Neuronal stem cell (in vitro differentiated cells): ENCODE data around the gene TMA7B.

Experiments
- DNase-seq: peaks from one replicate; pipeline ENCODE4 v3.0.0-alpha.2; 2013; ENCODE audit warnings: low spot score
- H2AFZ ChIP-seq: one replicate; pipeline ENCODE4 v1.6.1; 2013; ENCODE audit warnings: mild to moderate bottlenecking, low read length, inconsistent platforms
- H2AK5ac ChIP-seq: 2 replicates; pipeline ENCODE4 v1.6.1; 2013; ENCODE audit warnings: low read depth, mild to moderate bottlenecking, inconsistent platforms, low read length, moderate library complexity, mixed read lengths
- H2BK120ac ChIP-seq: 2 replicates; pipeline ENCODE4 v1.6.1; 2013; ENCODE audit warnings: low read depth, mild to moderate bottlenecking, inconsistent platforms, low read length, moderate library complexity, mixed read lengths
- H2BK12ac ChIP-seq: one replicate; pipeline ENCODE4 v1.6.1; 2013; ENCODE audit warnings: low read length, inconsistent platforms
- H2BK15ac ChIP-seq: 2 replicates; pipeline ENCODE4 v1.6.1; 2013; ENCODE audit warnings: mild to moderate bottlenecking, low read length, inconsistent platforms, mixed read lengths
- H2BK5ac ChIP-seq: one replicate; pipeline ENCODE4 v1.6.1; 2013; ENCODE audit warnings: inconsistent platforms, mild to moderate bottlenecking, low read length, moderate library complexity
- H3K14ac ChIP-seq: one replicate; pipeline ENCODE4 v1.6.1; 2013; ENCODE audit warnings: low read length, inconsistent platforms
- H3K18ac ChIP-seq: 2 replicates; pipeline ENCODE4 v1.6.1; 2013; ENCODE audit warnings: low read length, inconsistent platforms
- H3K23ac ChIP-seq: 2 replicates; pipeline ENCODE4 v1.6.1; 2013; ENCODE audit warnings: low read depth, mild to moderate bottlenecking, mixed read lengths, low read length, inconsistent platforms; ENCODE audit not compliant: poor library complexity
- H3K27ac ChIP-seq: replicated peaks from 3 replicates; pipeline ENCODE4 v1.5.1; 2013; ENCODE audit warnings: low read length, inconsistent platforms
- H3K27me3 ChIP-seq, 3 experiments: 2 replicates each; pipeline ENCODE4 v1.6.1; 2013; ENCODE audit warnings: low read length in 3 of 3, mild to moderate bottlenecking in 2 of 3, inconsistent platforms in 1 of 3, low read depth in 1 of 3, mixed read lengths in 1 of 3, moderate library complexity in 1 of 3; ENCODE audit not compliant: control insufficient read depth in 3 of 3, insufficient read depth in 3 of 3
- H3K36me3 ChIP-seq, 2 donors: replicated peaks in 1 of 2; 2 replicates each; pipeline ENCODE4 v1.6.1; 2013; ENCODE audit warnings: low read length in 2 of 2; ENCODE audit not compliant: control insufficient read depth in 2 of 2, insufficient read depth in 2 of 2
- H3K4ac ChIP-seq: 2 replicates; pipeline ENCODE4 v1.6.1; 2013; ENCODE audit warnings: inconsistent platforms, mild to moderate bottlenecking, low read length, moderate library complexity
- H3K4me1 ChIP-seq, 2 donors: 1 replicate in 1 of 2; 2 replicates in 1 of 2; pipeline ENCODE4 v1.6.1; 2013; ENCODE audit warnings: low read length in 2 of 2, low read depth in 1 of 2; ENCODE audit not compliant: control insufficient read depth in 2 of 2, insufficient read depth in 1 of 2
- H3K4me2 ChIP-seq: one replicate; pipeline ENCODE4 v1.6.1; 2013; ENCODE audit warnings: mild to moderate bottlenecking, low read length, inconsistent platforms; ENCODE audit not compliant: insufficient read depth, poor library complexity, severe bottlenecking
- H3K4me3 ChIP-seq, 2 donors: 2 replicates each; pipeline ENCODE4 v1.5.1; 2013; ENCODE audit warnings: low read length in 2 of 2, mild to moderate bottlenecking in 2 of 2, inconsistent platforms in 1 of 2, moderate library complexity in 1 of 2
- H3K79me1 ChIP-seq: one replicate; pipeline ENCODE4 v1.6.1; 2013; ENCODE audit warnings: low read depth, mild to moderate bottlenecking, inconsistent platforms, low read length, moderate library complexity
- H3K9ac ChIP-seq: one replicate; pipeline ENCODE4 v1.6.1; 2013; ENCODE audit warnings: mild to moderate bottlenecking, low read depth, low read length, inconsistent platforms; ENCODE audit not compliant: poor library complexity
- H3K9me3 ChIP-seq, 2 donors: replicated peaks in 1 of 2; 2 replicates each; pipeline versions ENCODE3 to v1.6.1; 2013; ENCODE audit warnings: low read length in 2 of 2, mild to moderate bottlenecking in 2 of 2, inconsistent platforms in 1 of 2, low read depth in 1 of 2, mixed read lengths in 1 of 2, moderate library complexity in 1 of 2; ENCODE audit not compliant: control insufficient read depth in 2 of 2, insufficient read depth in 1 of 2
- H4K8ac ChIP-seq: one replicate; pipeline ENCODE4 v1.6.1; 2013; ENCODE audit warnings: low read depth, mild to moderate bottlenecking, inconsistent platforms, low read length, moderate library complexity
- H4K91ac ChIP-seq: one replicate; pipeline ENCODE4 v1.6.1; 2013; ENCODE audit warnings: low read length, low read depth, mild to moderate bottlenecking, inconsistent platforms; ENCODE audit not compliant: poor library complexity
- WGBS, 2 donors: extraction: QIAGEN DNeasy Blood & Tissue Kit; methylation state at CpG; one replicate each; pipeline ENCODE4 v1.1.7; 2013; ENCODE audit warnings: missing lambda C conversion rate in 2 of 2, mixed read lengths in 1 of 2; ENCODE audit not compliant: insufficient read length in 2 of 2, insufficient replicate concordance in 1 of 2; ENCODE audit errors: extremely low coverage in 2 of 2; 5-methylcytosine and 5-hydroxymethylcytosine counted together

Gene TMA7B

GRCh38 chr22:39917776-39918495, 42.3 kb upstream of the TMA7B start:
- Histone ChIP-seq H3K4ac (no peak overlapping the region), H3K14ac (no peak overlapping the region), H3K9ac (no peak overlapping the region), H3K18ac (no peak overlapping the region), H3K27ac (no peak overlapping the region), H2BK12ac (no peak overlapping the region), H3K4me1 (peaks cover 0 to 16% of the 10 kb centered on the region in 2 donors), H2AFZ (no peak overlapping the region), H3K36me3 (no peaks in the 10 kb centered on the region), H2BK15ac (no peak overlapping the region), H2AK5ac (no peak overlapping the region), H4K8ac (no peak overlapping the region), H3K27me3 (peaks cover 0 to 3% (median 0%) of the 10 kb centered on the region in 3 experiments), H3K79me1 (no peaks in the 10 kb centered on the region), H4K91ac (no peak overlapping the region), H3K4me2 (no peak overlapping the region), H3K4me3 (no peak overlapping the region), H2BK120ac (no peak overlapping the region), H3K23ac (no peak overlapping the region), H2BK5ac (no peak overlapping the region), H3K9me3 (no peaks in the 10 kb centered on the region)
- no CpG with 5 or more reads among the region's 12 CpGs for WGBS, 2 donors
- DNase-seq = no peak

GRCh38 chr22:39920134-39920743, 40.0 kb upstream of the TMA7B start:
- Histone ChIP-seq H3K4ac (no peak overlapping the region), H4K91ac (no peak overlapping the region), H3K9me3 (no peaks in the 10 kb centered on the region), H2BK12ac (no peak overlapping the region), H2BK5ac (no peak overlapping the region), H3K27ac (no peak overlapping the region), H2BK15ac (no peak overlapping the region), H3K27me3 (no peaks in the 10 kb centered on the region), H3K9ac (no peak overlapping the region), H3K4me1 (peaks cover 0 to 7% of the 10 kb centered on the region in 2 donors), H3K79me1 (no peaks in the 10 kb centered on the region), H3K4me2 (no peak overlapping the region), H2AFZ (no peak overlapping the region), H3K18ac (no peak overlapping the region), H4K8ac (no peak overlapping the region), H3K4me3 (no peak overlapping the region), H2AK5ac (no peak overlapping the region), H3K36me3 (no peaks in the 10 kb centered on the region), H3K23ac (no peak overlapping the region), H3K14ac (no peak overlapping the region), H2BK120ac (no peak overlapping the region)
- no CpG with 5 or more reads among the region's 8 CpGs for WGBS, 2 donors
- no peak for DNase-seq

GRCh38 chr22:39923696-39924095, 36.5 kb upstream of the TMA7B start:
- no peak for DNase-seq
- Histone ChIP-seq H2AFZ (no peak overlapping the region), H3K36me3 (no peaks in the 10 kb centered on the region), H2BK12ac (no peak overlapping the region), H4K8ac (no peak overlapping the region), H3K9me3 (no peaks in the 10 kb centered on the region), H3K4ac (no peak overlapping the region), H3K9ac (no peak overlapping the region), H2AK5ac (no peak overlapping the region), H2BK5ac (no peak overlapping the region), H2BK15ac (no peak overlapping the region), H3K18ac (no peak overlapping the region), H3K27me3 (peaks cover 0 to 4% (median 0%) of the 10 kb centered on the region in 3 experiments), H3K4me1 (no peaks in the 10 kb centered on the region), H3K27ac (no peak overlapping the region), H4K91ac (no peak overlapping the region), H3K23ac (no peak overlapping the region), H3K14ac (no peak overlapping the region), H3K4me2 (no peak overlapping the region), H3K79me1 (no peaks in the 10 kb centered on the region), H3K4me3 (no peak overlapping the region), H2BK120ac (no peak overlapping the region)
- WGBS, 2 donors = no CpG with 5 or more reads among the region's 5 CpGs

- no peaks in the 10 kb centered on the region for H3K79me1 ChIP-seq
- H2BK12ac ChIP-seq = no peak overlapping the region
- no peaks in the 10 kb centered on the region for H3K9me3 ChIP-seq
- no peak overlapping the region for H3K4me2 ChIP-seq
- no peak overlapping the region for H3K4me3 ChIP-seq
- peaks cover 0 to 4% (median 0%) of the 10 kb centered on the region in 3 experiments for H3K27me3 ChIP-seq
- no peak overlapping the region for H2BK120ac ChIP-seq
- no peak overlapping the region for H3K23ac ChIP-seq
- no peak overlapping the region for H3K9ac ChIP-seq
- DNase-seq = no peak
- H2AK5ac ChIP-seq = no peak overlapping the region
- no peaks in the 10 kb centered on the region for H3K36me3 ChIP-seq
- H4K8ac ChIP-seq = no peak overlapping the region
- H4K91ac ChIP-seq = no peak overlapping the region
- WGBS, 2 donors = no CpG with 5 or more reads among the region's 18 CpGs
- H3K4ac ChIP-seq = no peak overlapping the region
- H3K4me1 ChIP-seq = no peaks in the 10 kb centered on the region
- H3K18ac ChIP-seq = no peak overlapping the region
- H2BK5ac ChIP-seq = no peak overlapping the region
- no peak overlapping the region for H2AFZ ChIP-seq
- H3K27ac ChIP-seq = no peak overlapping the region
- H3K14ac ChIP-seq = no peak overlapping the region
- H2BK15ac ChIP-seq = no peak overlapping the region
Measured at GRCh38 chr22:39924286-39924685, 35.9 kb upstream of the TMA7B start.
